Glomerular endothelial cell (primary cell): Measurements from ENCODE around the gene AKT1. TPM values are rescaled to one million over a fixed set of nuclear protein-coding genes. Genes with fewer than 3 reads are reported as not detected.
"Not testable (repeated sequence)": the region's sequence is repeated elsewhere in the genome, so short reads cannot be mapped to it uniquely, and the experiment has no call there.

ENCODE experiments used
- DNase-seq: peaks from one replicate; pipeline ENCODE4 v3.0.0-alpha.2; 2011; ENCODE audit warnings: low read depth, low spot score; ENCODE audit errors: extremely low read depth
- total RNA-seq: library from RNA; depleted of rRNA; stranded (reverse); fragments of >200 nt; gene quantifications from 2 replicates; pipeline ENCODE4 v1.2.3, GENCODE V29; 2015

The AKT1 gene
- total RNA-seq = 128 and 143 TPM in 2 replicates

DNA sequence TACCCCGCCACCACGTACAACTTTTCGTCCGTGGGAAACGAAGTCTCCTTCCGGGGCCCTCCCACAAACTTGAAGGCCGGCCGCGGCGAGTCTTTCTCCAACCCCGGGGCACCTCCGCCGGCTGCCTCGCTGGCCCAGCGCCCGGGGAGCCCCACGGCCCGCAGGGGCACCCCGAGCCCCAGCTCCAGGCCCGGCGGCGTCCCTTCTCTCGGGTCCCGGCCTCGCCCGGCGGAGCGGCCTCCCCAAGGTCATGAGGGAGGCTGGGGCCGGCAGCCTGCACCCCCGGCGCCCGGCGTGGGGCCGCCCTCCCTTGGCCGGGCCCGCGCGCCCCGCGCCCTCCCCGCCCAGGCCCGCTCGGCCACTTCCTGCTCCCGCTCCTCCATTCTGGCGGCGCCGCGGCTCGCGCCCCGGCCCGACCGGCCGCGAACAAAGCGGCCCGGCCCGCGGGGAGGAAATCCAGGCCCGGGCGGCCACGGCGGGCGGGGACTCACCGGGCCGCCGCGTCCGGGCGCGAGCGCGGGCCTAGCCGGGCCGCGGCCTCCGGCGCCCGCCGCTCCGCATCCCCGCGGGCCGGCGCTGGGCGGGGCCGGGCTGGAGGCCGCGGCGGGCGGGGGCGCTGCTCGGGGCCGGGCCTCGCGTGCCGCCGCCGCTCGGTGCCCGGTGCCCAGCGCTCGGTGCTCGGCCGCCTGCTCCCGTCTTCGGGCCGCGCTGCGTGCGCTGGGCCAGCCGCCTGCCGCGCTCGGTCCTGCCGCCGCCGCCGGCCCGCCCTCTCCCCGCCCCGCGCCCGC, at the start of gene AKT1:
AKT1 (minus strand) TSS at position 756 of the 788 bp plus-strand sequence. CDS start 3,105 bp downstream, outside the sequence.
- DNase-seq = no peak

DNA sequence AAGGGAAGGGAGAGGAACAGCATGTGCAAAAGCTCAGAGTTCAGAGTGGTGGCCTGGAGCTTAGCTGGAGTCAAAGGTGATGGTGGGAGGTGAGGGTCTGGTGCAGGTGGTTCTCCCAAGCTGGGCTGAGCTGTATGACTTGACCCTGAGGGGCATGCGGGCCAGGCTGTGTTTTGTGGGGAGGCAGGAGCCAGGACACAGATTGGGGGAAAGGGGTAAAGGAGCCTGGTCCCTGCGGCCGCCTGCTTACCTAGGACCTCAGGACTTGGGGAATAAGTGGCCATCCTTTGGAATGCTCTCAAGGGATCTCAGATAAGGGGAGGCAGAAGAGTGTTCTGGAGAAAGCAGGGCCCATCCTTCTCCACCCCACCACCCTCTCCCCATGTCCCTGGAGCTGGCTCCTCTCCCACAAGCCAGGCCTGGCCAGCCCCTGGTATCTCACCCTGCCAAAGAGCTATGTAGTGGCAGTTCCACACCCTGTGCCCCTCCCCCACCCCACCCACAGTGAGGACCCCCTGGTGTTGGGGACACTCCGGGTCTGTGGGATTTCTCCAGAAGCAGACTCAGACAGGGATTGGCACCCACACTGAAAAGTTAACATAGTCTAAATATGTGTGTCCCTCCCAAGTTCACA, 49.6 kb upstream of the AKT1 start:
- no peak for DNase-seq

DNA sequence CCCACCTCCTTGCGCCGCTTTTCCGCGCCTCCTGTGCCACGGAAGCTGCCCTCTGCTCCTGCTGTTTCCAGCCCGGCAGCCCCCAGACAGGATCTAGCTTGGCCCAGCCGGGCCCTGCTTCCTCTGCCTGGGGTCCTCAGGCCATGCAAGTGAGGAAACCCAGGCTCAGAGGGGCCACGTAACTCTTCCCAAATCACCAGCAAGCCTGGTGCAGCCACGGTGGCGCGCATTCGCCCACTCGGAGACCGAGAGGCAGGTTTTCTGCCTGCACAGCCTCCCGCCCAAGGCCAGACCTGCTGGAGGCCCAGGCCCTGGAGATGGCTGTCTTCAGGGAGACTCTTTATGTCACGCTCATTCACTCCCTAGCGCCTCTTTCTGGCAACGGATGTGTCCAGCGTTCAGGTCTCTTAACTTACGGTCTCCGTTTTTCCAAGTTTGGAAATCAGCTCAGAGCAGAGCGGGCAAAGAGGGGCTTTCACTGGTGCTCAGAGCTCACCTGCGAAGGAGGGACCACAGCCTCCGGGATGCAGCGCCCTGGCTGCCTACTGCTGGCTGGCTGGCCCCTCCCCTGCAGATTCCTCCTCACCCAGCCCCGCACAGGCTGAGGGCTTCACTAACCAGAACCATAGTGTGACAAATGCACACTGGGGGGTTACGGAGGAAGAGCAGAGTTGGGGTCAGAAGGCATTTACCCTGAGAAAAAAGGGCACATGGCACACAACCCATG, 48.9 kb upstream of the AKT1 start:
- DNase-seq = no peak

DNA sequence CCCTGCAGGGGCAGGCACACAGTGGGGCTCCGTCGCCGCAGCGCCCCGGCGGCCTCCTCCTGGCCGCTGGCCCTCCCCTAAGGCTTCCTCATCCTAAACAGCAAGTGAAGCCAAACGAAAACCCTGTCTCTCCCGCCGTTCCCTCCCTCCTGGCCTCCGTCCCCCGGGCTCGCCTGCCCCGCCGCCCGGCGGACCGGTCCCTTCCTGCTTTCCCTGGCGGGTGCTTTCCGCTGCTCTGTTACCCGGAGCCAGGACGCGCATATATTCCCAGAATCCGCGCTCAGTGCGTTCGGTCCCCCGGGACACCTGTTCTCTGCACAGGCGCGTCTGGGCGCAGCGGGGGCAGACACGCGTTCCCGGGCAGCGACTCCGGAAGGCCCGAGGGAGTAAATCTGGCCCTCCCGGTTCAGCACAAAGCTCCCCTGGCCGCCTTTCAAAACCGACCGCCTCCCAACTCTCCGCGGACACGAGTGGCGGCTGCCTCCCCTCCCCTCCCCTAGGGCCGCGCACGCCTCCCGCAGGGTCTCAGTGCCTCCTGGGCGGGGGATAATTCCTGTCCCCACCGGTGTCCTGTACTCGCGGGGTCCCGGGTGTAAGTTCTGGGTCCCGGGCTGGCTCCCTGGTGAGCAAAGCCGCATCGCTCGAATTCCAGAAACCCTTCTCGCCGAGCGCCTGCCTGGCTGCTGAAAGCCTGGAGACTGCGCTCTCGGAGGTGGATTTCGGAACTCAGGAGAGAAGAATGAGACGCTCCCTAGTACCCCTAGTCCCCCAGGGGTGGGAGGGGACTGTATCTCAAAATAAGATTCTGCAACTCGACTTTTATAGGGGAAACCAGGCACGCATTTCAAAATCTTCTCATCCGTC, 48.1 kb upstream of the AKT1 start:
- DNase-seq = no peak

DNA sequence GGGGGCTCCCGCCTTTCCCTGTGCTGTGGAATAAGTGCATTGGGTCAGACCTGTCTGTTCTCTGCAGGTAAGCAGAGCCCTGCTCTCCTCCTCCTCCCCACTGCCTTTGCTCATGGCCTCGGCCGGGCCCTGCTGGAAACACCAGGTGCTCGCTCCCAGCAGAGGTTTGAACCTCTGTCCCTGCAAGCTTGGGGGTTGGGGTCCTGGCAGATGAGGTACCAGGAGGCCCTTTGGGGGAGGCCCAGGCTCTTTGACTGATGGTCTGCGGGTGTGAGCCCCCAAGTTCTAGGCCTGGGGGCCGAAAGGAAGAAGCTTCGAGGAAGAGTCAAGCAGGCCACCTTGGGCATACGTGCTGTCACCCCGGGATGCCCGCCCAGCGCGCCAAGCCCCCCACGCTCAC, 47.5 kb upstream of the AKT1 start:
- DNase-seq = no peak

DNA sequence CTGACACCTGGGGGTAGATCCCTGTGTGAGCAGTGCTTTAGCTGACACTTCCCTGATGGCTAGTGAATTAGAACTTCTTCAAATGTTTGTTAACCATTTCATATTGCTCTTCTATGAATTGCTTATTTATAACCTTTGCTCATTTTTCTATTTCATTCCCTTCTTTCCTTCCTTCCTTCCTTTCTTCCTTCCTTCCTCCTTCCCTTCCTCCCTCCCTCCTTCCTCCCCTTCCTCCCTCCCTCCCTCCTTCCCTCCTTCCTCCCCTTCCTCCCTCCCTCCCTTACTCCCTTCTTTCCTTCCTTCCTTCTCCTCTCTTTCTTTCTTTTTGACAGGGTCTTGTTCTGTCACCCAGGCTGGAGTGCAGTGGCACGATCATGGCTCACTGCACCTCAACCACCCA, 46.2 kb upstream of the AKT1 start:
- no peak for DNase-seq

DNA sequence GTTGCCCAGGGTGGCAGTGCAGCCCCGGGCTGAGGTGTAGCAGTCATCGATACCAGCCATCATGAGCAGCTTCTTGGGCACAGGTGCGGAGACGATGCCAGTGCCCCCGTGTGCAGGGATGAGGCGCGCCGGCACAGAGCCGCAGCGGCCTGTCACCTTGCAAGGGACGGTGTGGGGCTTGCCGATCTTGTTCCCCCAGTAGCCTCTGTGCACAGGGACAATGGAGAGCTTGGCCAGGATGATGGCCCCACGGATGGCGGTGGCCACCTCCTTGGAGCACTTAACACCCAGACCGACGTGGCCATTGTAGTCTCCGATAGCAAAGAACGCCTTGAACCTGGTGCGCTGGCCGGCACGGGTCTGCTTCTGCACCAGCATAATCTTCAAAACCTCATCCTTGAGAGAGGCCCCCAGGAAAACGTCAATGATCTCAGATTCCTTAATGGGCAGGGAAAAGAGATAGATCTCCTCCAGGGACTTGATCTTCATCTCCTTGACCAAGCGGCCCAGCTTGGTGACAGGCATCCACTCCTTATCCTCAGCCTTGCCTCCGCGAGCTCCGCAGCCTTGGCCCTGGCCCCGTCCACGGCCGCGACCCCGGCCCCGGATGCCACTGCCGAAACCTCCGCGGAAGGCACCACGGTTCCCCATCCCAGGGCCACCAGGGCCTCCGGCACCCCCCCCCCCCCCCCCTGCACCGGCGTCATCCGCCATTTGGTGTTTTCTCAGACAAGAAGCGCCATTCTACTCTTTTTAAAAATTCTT, 40.8 kb upstream of the AKT1 start:
- DNase-seq = not testable (repeated sequence)

DNA sequence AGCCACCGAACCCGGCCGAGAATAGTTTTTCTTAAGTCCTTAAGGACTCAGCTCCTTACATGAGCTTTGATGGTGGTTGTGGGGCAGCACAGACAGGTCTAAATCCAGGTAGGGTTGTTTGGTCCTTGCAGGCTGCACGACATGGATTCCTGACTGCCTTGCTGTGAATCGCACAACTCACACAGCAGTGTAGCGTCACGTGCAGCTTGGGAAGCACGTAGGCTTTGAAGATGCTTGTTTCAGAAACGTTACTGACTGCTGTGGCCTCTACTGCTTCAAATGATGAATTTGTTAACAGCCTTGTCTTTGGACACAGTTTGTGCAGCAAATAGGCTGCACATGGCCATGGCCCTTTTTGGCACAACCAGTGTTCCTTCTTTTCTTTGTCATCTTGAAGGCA, 35.2 kb upstream of the AKT1 start:
- no peak for DNase-seq

DNA sequence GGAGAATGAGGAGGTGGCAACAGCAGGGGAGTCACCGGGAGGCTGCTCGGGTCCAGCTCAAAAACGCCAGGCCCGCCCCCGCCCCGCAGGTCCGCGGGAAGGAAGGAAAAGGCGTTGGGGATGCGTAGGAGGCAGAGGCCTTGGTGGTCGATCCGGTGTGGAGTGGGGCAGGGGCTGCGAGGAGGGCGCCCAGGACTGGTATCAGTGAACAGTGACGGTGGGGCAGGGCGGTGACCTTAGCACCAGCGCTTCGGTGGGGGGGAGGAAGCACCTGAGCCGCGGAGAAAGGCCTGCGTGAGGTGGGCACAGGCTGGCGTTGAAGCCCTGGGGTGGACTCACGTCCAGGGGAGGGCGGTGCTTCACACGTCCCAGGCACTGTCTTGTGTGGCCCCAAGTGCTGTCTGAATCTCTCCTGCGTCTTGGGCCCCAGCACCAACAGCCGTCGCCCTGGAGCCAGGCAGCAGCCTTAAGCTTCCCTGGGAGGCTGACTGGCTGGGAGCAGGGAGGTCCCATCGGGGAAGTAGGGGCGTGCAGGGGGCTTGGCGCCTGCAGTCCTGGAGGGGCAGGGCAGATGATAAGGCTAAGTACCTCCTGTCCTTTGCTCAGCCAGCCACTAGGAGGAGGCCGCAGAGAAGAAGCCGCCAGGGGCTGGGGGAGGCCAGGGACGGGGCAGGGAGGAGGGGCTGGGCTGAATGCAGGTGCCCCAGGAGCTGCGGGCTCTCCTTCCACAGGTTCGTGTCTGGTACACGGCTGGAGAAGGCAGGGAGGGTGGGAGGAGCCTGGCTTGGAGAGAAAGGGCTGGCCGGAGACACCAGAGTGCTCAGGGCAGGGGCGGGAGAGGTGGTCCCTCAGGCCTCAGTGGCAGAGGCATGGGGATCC, 31.9 kb upstream of the AKT1 start:
- no peak for DNase-seq

DNA sequence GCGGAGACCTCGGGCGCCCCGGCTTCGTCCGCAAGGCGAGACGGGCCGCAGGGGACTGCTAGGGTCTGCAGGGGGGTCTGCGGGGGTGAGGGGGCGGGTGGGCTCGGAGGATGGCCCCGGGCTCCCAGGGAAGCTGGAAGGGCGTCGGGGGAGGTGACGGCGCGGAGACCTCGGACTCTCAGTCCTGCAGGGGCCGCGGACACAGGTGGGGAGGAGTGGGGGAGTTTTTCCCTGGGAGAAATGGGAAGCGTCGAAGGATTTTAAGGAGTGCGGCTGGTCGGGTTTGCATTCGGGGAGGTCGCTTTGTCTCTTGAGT, 31.3 kb upstream of the AKT1 start:
- no peak for DNase-seq

DNA sequence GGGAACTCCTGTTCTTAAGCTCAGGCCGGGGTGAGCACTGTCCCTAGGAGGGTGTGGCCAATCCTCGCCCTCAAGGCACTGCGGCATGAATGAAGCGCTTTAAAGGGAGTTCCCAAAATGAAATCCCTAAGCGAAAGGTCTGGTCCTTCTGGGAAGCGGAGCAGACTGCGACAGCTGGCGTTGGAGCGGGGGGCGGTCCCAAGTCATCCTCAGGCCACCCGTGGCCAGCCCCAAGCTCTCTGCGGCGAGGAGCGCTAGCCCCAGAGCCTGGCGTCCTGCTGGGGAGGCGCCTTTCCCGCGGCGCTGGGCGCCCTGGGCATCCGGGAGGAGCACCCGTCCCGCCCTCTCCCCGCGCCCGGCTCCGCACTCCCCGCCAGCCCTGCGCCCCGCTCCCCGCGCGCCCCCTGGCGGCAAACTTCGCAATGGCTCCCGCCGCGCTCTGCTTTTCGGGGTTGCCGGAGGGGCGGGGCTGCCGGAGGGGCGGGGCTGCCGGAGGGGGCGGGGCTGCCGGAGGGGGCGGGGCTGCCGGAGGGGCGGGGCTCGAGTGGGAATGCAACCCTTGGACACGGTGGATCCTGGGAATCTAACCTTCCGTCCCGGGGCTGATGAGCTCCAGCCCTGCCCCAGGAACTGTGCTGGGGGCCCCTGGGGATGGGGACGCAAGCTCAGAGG, 30.8 kb upstream of the AKT1 start:
- DNase-seq = no peak

DNA sequence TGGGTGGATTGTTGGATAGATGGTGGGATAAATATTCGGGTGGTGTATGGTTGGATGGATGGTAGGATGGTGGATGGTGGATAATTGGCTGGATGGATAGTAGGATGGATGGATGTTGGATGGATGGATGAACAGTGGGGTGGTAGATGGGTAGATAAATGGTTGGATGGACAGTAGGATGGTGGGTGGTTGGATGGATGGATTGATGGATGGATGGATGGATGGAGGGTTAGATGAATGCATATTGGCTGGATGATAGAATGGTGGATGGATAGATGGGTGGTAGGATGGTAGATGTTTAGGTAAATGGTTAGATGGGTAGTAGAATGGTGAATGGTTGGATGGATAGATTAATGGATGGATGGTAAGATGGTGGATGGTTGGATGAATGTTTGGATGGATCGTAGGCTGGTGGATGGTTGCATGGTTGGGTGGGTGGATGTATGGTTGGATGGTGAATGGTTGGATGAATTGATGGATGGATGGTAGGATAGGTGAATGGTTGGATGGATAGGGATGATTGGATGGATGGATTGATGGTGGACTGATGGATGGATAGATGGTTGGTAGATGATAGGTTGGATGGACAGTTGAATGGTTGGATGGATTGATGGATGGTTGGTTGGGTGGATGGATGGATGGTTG, 28.9 kb upstream of the AKT1 start:
- no peak for DNase-seq

DNA sequence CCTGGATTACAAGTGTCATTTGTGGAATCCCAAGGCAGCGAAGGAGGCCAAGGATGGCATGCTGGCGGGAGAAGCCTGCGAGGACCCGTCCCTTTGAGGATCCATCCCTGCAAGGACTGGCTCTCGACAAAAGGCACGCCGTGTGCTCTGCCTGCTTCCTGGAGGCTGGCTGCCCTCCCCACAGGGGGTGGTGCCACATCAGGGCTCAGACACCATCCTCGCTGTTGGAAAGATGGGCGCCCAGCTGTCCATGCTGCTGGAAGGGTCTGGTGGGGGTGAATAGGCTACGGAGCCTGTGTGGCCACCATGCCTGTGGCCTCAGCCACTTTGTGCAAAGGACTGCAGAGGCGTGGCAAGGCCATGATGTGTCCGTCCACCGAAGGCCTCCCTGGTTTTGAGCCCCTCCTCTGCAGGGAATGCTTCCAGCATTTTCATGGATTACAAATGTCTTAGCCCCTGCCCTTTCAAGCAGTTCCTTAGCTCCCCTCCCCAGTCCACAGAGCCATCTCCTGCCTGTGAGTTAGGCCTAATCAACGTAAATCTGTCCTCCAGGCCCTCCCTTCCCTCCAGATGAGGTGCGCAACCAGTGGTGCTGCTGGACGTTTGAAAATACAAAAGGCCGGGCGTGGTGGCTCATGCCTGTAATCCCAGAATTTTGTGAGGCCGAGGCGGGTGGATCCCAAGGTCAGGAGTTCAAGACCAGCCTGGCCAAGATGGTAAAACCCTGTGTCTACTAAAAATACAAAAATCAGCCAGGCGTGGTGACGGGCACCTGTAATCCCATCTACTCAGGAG, 27.5 kb upstream of the AKT1 start:
- DNase-seq = no peak

DNA sequence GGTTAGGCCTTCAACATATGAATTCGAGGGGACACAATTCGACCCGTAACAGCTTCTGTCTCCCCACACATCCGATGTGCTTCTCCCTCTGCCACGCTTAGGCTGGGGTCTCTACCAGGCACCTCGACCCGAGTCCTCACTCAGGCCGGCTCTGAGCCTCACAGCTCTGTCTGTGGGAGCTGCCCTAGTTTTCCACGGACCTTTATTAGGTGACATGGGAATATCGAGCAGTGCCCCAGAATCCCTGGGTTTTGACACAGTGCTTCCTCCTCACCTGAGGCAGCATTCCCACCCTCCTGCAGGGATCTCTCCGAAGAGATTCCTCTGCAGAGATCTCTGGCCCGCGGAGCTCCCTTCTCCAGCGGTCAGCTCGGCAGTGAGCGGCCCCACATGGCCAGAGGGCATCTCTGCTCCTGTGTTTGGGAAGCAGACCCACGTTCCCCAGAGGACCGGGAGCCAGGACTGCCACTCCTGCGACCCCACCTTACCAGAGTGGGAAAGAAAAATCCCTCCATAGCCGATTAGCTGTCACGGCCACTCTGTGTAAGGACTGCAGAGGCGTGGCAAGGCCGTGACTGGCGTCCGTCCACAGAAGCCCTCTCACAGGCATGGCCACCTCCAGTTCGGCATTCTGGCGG, 26.5 kb upstream of the AKT1 start:
- DNase-seq = no peak

DNA sequence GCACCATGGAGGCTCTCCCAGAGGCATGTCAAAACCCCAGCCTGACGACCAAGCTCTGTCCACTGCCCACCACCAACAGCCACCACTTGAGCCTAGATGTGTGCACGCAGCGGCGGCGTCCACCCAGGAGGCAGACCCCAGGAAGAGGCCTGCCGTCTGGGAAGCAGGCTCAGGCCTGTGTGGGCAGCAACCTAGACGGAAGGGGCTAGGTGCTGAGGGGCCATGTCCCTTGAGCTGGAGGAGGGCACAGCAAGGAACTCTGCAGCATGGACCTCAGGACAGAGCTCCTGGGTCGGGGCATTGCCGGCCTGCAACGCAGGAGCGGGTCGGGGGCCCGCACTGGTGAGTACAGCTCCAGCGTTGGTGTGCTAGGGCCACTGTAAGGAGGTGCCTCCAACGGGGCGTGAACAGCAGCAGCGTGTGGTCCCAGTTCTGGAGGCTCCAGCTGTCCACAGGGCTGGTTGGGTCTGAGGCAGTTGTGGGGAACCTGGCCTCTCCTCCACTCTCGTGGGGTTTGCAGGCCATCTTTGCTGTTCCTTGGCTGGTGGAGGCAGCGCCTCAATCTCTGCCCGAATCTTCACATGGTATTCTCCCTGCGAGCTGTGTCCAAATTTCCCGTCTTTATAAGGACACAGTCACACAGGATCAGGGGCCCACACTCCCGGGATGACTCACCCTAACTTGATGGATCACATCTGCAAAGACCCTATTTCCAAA, 25.8 kb upstream of the AKT1 start:
- DNase-seq = no peak

DNA sequence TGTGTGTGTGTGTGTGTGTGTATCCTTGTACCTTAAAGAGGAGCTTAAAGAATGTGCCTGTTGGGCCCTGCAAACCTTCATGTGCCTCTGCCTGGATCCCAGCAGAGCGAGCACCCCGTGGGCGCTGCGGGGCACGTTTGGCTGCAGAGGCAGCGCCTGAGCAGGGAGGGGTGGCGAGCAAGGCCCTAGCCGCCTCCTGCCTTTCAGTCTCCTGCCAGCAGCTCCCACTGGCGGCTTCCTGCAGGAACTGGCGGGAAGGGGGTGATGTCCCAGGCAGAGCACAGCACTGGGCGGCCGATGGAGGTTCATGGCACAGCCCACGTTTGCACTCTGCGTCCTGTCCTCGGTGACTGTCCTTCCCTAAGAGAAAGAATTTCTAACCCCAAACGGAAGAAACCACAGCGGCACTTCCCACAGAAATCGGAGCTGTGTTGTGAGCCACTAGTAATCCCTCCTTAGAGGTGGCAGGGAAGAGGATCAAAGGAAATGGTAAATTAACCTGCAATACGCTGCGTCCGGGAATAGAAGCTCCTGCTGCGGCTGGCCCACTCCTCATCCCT, 25.2 kb upstream of the AKT1 start:
- DNase-seq = no peak
